Activated CD4-positive, alpha-beta T cell treated with anti-CD3 and anti-CD28 coated beads, Interleukin-2, amount 50 U/mL, for 4 hours (primary cell): ENCODE results near the gene CPLANE2.
"Not testable (repeated sequence)": the region's sequence is repeated elsewhere in the genome, so short reads cannot be mapped to it uniquely, and the experiment has no call there.

ENCODE experiments used
- DNase-seq, 2 experiments: peaks; one replicate each; pipeline ENCODE4 v3.0.0-alpha.2; 2020

Gene CPLANE2

DNA sequence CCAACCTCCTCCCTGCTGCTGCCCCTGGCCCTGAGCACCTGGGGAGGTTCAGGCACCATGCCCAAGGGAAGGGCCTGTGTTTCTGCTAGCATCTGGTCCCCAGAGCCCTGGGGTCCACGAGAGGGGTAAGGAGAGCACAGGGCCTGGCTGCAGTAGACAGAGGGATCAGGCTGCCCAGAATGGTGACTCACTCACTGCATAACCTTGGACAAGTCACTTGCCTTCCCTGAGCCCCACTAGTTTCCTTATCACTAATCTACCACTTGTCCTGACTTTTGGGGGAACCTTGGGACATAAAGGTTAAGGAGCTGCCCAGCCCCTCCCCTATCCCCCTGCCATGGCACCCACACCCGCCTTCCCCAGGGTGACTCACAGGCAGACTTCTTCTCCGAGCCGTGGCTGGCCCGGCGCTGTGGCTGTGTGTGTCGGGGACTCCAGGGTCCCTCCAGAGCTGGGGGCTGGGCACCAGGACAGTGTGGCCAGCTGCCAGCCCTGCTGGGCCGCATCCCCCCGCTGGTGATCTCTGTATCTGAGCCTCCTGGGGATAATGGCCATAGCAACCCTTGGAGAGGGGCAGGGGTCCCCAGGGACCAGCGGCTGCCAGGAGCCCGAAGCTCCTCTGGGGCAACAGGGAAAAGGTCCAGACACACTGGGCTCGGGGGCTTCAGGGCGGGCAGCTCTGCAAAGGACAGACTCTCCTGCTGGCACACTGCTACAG is 28.6 kb downstream of the CPLANE2 start:
- DNase-seq = no peak

DNA sequence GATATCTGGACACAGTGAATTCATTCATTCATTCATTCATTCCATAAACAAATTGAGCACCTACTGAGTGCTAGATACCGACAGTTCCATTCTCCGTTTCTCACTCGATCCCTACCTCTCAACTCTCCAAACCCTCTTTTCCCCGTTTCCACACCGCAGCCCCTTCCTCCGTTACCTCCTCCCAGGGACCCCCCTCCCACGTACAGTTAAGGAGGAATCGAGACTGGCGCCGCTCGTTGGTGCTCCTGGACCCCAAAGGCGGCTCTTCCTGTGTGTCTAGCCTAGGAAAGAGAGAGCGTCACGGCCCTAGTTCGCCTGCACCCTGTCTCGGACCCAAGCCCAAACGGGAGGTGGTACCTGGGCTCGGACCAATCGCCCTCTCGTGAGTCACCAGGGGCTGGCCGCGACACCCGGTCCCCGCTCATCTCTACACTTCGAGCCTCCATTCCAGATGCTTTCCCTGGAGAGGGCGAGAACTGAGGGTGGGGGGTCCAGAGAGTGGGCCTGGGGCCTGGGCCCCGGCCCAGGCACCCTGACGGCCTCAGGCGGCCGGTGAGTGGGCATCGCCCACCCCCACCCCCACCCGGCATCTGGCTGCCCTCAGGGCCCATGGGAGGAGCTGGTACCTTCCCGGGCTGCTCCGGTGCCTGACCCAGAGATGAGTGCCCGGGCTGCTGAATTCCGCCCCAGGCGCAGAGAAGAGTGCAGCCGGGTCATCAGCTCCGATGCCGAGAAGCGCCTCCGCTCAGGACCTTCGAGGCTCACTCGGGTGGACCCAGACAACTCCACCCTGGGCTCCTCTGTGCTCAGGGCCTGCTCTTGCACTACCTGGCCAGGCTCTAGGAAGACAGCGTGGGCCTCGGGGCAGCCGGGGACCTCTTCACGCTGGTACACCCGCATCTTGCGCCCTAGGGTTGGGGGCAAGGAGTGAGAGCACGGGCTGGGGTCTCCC is 29.4 kb downstream of the CPLANE2 start:
- no peak for DNase-seq

DNA sequence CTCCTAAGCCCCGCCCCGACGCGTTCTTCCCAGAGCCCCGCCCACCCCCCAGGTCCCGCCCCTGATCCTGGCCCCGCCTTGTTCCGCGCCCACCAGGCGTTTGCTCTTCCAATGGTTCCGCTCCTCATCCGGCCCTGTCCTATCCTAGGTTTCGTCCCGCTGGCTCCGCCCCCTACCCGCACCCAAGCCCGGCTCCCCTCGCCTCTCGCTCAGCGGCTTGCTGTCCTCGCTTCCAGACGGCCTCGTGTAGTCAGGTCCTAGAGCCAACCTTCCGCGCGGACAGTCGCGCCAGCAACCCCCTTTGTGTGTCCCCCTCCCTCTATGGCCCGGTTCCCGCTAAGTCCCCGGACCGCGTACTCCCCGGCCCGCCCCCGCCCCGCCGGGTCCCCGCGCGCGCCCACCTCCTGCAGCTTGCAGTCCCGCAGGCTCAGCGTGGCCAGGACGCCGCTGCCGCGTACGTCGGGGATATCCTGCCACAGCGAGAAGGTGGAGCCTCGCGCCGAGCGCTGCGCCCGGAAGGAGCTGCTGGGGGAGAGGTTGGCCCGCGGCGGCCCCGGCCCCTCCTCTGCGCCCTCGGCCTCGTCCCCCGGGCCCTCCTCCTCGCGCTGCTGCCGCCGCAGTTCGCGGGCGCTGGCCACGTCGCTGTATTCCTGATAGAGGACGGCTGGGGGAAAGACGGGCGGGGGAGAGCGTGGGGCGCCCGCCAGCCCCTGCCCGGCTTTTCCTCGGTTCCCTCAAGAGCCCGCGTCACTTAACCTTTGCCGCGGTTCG is 30.3 kb downstream of the CPLANE2 start:
- DNase-seq = peak; percentile 90 to 91

DNA sequence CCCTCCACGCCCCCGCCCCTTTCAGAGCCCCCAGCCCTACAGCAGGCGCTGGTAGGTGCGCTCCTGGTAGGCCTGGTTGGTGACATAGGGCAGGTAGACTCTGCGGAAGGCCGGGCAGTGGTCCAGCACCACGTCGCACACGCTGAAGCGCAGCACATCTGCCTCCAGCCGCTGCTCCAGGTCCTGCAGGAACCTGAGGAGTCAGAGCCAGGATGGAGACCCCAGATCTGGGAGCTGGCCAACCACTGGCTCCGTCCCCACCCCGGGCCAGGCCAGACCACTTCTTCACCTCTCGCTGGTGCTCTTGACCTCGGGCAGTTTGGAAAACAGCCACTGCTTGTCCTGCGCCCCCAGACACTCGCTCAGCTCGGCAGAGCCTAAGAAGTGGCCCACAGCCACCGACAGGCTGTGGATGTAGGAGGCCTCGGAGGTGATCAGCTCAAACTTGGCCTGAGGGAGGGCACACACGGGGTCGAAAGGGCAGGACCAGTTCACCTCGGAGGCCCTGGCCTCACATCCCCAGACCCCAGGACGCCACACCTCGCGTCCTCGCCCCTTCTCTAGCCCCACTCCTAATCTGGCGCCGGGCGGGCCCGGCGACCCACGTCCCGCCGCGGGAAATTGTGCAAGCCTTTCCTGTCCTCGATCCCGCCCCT is 31.0 kb downstream of the CPLANE2 start:
- DNase-seq = no peak

- DNase-seq = no peak
Measured at GRCh38 chr1:16205334-16205671, 31.7 kb downstream of the CPLANE2 start.

DNA sequence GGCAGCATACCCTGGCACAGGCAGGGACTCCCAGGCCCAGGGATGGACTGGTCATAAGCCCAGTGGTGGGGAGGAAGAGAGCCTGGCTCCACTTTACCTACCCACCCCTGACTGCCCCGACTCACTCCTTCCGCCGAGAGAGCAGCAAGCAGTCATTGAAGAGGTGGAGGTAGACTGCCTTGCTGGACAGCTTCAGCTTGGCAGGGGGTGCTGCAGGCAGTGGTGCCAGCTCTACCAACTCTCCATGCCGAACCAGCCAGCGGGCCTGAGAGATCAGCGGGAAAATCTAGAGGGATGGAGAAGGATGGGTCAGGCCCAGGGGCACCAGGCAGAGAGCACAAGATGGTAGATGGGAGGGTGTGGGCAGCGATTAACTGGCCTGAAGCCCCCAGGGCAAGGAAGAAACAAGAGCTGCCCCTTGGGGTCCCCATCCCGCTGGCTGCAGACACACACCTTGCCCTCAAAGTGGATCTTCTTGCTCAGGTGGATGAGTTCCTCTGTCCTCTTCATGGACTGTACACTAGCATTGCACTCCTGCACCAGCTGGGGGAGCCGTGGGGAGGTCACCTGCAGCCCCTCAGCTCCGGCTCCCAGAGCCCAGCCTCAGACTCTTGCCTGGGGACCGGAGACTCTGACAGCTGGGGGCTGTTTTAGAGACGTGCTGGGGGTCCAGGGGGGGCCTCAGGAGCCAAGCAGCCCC is 32.2 kb downstream of the CPLANE2 start:
- DNase-seq = peak; percentile 13 to 29

DNA sequence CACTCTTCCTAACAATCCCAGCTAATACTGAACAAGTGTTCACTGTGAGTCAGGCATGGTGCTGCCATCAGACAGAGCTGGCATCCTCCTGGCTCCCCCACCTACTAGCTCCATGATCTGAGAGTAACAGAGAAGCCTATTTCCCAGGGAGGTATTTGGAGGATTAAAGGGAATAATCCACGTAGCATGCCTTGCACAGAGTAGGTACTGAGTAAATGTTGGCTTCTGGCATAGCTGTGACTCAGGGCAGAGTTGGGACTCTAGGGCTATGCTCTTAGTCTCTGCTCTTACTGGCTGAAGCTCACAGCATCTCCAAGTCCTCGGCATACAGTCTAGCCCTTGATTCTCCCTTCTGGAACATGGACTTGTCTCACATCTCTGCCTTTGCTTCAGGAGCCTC is 32.8 kb downstream of the CPLANE2 start:
- no peak for DNase-seq

DNA sequence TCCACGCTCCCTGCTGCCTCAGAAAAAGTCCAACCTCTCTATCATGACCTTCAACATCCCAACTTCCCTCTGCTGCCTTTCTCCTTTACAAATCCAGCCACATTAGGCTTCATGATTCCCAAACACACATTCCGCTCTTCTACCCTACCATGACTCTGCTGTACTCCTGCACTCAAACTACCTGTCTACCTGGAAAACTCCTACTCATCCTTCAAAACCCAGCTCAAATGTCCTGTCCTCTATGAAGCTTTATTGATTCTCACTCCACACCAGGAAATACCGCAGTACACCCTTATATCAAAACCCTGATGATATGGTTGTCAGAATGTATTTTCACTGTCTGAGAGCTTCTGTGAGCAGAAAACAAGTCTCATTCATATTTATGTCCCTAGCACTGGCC is 33.4 kb downstream of the CPLANE2 start:
- DNase-seq = no peak

GRCh38 chr1:16202281-16203210 is 34.4 kb downstream of the CPLANE2 start:
- DNase-seq = no peak

- DNase-seq = no peak
Measured at GRCh38 chr1:16199700-16200099, 37.3 kb downstream of the CPLANE2 start.

- DNase-seq = no peak
Measured at GRCh38 chr1:16199157-16199501, 37.9 kb downstream of the CPLANE2 start.

- no peak for DNase-seq
Measured at GRCh38 chr1:16198444-16199156, 38.4 kb downstream of the CPLANE2 start.

- no peak for DNase-seq
Measured at GRCh38 chr1:16196874-16197273, 40.1 kb downstream of the CPLANE2 start.

- not testable (repeated sequence) for DNase-seq
Measured at GRCh38 chr1:16196139-16196538, 40.8 kb downstream of the CPLANE2 start.

- DNase-seq = no peak
Measured at GRCh38 chr1:16195518-16195905, 41.5 kb downstream of the CPLANE2 start.

- DNase-seq = no peak
Measured at GRCh38 chr1:16191916-16192546, 45.0 kb downstream of the CPLANE2 start.

DNA sequence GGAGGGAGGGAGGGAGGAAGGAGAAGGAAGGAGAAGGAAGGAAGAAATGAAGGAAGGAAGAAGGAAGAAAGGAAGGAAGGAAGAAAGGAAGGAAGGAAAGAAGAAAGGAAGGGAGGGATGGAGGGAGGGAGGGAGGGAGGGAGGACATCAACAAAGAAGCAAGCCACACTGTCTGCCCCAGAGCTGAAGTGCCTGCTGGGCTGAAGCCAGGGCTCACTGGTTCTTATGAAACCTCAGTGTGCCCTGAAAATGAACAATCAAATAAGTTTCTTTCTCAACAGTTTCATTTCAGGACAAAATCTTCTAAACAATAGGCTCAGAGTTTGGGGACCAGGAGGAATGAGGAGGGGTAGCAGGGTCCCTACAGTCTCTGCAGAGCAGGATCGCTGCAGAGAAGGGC is 45.7 kb downstream of the CPLANE2 start:
- DNase-seq = no peak

DNA sequence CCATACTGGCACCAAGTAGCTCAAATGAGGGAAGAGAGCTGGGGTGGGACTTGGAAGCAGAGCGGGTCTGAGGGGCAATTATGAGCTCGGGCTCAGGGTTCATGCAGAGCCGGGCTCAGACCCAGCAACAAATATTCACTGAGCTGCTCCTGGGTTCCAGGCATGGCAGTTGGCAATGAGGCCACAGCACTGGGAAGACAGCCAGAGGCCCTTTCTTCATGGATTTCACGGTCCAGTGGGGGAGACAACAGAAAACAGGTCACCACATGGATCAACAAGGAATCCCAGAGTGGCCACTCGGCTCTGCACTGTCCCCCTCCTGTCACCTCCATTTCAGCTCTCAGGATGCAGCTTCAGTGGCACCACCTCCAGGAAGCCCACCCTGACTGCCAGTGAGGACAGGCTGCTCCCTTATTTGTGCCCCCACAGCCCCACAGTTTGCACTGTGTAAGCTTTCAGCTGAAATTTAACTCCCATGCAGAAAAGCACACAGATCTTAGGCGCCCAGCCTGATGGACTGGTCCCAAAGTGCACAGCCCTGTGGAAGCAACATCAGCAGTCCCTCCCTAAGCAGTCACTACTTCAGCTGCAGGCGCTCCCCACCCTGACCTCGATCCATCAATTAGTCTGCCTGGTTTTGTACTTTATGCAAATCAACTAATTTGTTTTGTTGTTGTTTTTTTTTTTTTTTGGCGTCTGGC is 46.9 kb downstream of the CPLANE2 start:
- no peak for DNase-seq

GRCh38 chr1:16189003-16189402 is 48.0 kb downstream of the CPLANE2 start:
- DNase-seq = no peak
